ENCODE data around the gene CAPN9.
"Not testable (repeated sequence)": the region's sequence is repeated elsewhere in the genome, so short reads cannot be mapped to it uniquely, and the experiment has no call there.

CAPN9 gene, protein sequence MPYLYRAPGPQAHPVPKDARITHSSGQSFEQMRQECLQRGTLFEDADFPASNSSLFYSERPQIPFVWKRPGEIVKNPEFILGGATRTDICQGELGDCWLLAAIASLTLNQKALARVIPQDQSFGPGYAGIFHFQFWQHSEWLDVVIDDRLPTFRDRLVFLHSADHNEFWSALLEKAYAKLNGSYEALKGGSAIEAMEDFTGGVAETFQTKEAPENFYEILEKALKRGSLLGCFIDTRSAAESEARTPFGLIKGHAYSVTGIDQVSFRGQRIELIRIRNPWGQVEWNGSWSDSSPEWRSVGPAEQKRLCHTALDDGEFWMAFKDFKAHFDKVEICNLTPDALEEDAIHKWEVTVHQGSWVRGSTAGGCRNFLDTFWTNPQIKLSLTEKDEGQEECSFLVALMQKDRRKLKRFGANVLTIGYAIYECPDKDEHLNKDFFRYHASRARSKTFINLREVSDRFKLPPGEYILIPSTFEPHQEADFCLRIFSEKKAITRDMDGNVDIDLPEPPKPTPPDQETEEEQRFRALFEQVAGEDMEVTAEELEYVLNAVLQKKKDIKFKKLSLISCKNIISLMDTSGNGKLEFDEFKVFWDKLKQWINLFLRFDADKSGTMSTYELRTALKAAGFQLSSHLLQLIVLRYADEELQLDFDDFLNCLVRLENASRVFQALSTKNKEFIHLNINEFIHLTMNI

GRCh38 chr1:230747127-230747730 is at the start of gene CAPN9:
CAPN9 (plus strand) TSS chr1:230747388; CDS start chr1:230747497, 109 bp downstream.
- no peak for DNase-seq (ENCODE audit: insufficient read length, low spot score)
- FAIRE-seq, result no peak

DNA sequence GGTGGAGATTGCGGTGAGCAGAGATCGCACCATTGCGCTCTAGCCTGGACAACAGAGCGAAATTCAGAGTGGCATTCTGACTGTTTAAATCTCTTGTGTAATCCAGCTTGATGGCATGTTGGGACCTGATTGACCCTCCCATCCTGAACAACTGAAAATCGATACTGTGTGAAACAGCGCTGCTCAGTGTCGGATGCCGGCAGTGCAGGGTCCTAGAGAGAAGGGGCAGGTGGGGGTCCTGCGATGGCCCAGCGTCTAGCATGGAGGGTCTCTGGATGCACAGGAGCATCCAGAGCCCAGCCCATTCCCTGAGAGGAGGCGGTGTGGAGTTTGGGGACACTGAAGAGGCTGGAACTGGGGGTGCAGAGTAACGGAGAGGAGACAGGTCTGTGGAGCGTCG is 49.1 kb upstream of the CAPN9 start:
- DNase-seq (ENCODE audit: insufficient read length, low spot score) (no peak), FAIRE-seq (no peak)

DNA sequence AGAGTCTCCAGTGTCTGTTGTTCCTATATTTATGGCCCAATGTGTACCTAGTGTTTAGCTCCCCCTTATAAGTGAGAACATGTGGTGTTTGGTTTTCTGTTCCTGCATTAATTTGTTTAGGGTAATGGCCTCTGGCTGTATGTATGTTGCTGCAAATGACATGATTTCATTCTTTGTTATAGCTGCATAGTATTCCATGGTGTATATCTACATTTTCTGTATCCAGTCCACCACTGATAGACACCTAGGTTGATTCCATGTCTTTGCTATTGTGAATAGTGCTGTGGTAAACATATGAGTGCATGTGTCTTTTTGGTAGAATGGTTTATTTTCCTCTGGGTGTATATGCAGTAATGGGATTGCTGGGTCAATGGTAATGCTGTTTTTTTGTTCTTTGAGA is 48.2 kb upstream of the CAPN9 start:
- FAIRE-seq; DNase-seq (ENCODE audit: insufficient read length, low spot score): not testable (repeated sequence)

GRCh38 chr1:230699716-230700115 is 47.5 kb upstream of the CAPN9 start:
- DNase-seq (ENCODE audit: insufficient read length, low spot score) (no peak), FAIRE-seq (no peak)

- DNase-seq (ENCODE audit: insufficient read length, low spot score) (no peak), FAIRE-seq (no peak)
These were observed 47.1 kb upstream of the CAPN9 start for GRCh38 chr1:230700132-230700531.

- DNase-seq (ENCODE audit: insufficient read length, low spot score), result no peak
- no peak for FAIRE-seq
These were observed 45.8 kb upstream of the CAPN9 start for GRCh38 chr1:230701434-230701833.

DNA sequence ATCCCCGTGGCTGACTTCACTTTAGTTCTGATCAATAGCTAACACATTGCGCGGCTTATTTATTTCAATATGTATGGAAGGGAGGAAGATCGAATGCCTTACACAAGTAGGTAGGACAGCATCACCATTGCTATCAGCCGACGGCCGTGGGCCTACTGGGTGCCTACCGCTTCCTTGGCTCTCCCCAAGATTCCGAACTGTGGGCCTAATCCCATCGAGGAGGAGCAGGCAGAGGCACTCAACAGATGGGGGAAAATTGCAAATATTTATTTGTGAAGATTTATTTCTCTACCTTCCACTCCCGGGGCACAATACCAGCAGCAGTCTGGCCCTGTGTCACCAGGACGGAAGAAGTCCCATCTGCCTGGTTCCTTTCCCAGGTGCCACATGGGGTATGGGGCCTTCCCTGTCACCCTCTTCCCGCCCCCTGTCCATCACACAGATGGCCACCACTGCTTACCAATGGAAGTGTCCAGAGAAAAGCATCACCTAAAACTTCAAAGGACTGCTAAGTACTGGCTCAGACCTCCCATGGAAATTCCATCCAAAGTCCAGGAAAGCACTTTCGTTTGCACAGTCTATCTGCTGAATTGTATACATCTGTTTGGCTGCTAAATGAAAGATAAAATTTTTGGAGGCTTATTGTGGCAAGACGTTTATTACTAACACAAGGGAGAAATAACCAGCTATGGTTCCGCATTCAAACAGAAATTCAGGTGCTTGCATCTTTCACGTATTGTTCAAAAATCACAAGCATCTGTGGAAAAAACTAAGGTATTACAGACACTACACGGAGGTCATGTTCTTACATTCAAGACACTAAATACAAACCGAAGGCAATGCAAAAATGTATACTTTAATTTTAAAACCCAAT is 45.1 kb upstream of the CAPN9 start:
- no peak for DNase-seq (ENCODE audit: insufficient read length, low spot score)
- no peak for FAIRE-seq

GRCh38 chr1:230702934-230703678 is 44.1 kb upstream of the CAPN9 start:
- no peak for FAIRE-seq
- no peak for DNase-seq (ENCODE audit: insufficient read length, low spot score)

DNA sequence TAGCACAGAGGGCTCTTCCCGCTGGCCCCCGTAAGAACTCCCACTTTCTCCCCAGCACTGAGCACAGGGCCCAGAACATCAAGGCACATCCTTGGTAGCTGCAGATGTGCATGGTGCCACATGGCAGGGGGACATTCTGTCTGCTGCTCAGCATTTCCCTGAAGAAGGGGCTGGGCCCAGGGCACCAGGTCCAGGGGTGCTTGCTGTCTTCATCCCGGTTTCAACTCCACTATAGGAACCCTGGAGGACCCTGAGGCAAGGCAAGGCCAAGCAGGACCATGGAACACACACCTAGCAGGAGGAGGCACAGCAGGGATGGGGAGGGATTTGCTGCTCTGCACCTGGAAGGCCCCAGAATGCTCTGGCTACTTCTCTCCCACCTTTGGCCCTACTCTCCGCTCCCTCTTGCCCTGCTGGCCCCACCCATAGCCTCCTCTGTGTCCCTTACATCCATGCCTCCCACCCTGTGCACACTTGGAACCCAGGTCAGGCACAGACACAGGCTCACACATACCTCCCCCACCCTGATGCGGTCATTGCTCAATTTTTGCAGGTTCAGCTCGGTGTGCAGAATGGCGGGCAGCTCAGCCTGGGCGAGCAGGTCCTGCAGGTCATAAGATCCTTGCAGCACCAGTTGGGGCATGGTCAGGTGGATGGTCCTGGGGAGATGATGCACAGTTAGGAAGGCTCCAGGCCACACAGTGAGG is 43.4 kb upstream of the CAPN9 start:
- no peak for DNase-seq (ENCODE audit: insufficient read length, low spot score)
- FAIRE-seq, result no peak

- no peak for FAIRE-seq
- DNase-seq (ENCODE audit: insufficient read length, low spot score), result no peak
These were observed 42.4 kb upstream of the CAPN9 start for GRCh38 chr1:230704830-230705229.

DNA sequence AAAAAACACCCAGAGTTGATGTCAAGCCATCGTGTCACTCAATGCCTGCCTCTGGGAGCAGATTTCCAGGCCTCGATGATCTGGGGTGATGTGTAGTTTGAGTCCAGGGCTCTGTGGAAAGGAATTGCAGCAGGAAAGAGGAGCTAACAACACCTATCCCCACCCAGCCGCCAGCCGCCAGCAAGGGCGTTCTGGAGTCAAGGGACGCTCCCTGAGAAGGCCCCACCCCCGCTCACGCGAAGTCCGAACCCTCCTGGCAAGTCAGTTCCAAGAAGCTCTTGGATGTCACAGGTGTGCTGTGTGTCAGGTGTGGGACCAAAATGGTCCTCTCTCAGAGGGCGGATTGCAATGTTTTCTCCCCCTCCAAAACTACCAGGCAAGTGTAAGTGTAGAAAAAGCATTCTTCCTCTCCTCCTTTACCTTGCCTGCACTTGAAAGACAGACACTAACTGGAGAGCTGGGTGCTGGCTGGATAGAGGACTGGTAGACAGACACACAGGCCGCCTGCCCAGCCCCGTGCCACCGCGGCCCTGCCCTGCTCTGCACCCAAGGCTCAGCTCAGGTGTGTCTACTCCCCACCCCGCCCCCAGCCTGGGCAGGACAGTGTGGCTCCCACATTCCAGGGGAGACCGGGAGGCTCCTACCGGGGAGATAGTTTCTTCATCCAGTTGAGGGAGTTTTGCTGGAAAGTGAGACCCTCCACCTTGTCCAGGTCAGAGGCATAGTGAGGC is 41.7 kb upstream of the CAPN9 start:
- DNase-seq (ENCODE audit: insufficient read length, low spot score), result no peak
- no peak for FAIRE-seq

- FAIRE-seq (no peak), DNase-seq (ENCODE audit: insufficient read length, low spot score) (no peak)
These were observed 41.0 kb upstream of the CAPN9 start for GRCh38 chr1:230706020-230706699.

DNA sequence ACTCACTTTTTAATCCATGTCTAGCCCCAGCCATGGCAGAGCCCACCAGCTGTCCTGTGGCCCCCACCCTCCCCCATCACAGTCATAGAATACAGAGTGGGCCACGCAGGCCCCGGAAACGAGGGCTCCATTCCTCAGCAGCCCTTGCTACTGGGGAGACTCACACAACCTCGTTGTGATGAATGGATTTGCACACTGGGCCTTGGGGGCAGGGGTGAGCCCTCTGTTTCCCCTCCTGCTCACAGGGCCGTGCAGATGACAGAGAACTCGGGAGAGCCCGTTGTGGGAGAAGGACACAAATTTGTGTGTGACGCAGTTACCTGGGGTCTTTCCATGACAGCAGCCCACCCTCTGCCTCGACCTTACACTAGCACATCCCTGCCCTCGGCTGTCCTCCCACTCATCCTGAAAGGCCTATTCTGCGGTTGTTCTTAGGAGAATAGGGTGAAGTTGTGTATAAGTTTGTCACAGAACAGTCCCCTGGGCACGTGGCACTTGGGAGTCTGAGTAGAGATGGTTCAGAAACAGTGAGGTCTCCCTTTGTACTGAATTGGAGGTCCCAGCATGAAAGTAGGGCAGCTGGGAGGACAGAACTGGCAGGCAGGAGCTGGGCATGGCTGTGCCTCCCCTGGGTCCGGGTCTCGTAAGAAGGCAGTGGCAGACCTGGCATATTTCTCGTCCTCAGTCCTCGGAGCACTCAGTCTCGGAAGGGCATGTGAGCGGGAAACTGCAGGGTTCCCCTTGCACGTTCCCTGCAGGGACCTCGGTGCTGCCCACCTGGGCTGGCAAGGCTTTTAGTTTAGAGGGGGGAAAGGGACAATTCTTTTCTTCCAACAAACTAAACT is 40.1 kb upstream of the CAPN9 start:
- no peak for DNase-seq (ENCODE audit: insufficient read length, low spot score)
- FAIRE-seq, result no peak

DNA sequence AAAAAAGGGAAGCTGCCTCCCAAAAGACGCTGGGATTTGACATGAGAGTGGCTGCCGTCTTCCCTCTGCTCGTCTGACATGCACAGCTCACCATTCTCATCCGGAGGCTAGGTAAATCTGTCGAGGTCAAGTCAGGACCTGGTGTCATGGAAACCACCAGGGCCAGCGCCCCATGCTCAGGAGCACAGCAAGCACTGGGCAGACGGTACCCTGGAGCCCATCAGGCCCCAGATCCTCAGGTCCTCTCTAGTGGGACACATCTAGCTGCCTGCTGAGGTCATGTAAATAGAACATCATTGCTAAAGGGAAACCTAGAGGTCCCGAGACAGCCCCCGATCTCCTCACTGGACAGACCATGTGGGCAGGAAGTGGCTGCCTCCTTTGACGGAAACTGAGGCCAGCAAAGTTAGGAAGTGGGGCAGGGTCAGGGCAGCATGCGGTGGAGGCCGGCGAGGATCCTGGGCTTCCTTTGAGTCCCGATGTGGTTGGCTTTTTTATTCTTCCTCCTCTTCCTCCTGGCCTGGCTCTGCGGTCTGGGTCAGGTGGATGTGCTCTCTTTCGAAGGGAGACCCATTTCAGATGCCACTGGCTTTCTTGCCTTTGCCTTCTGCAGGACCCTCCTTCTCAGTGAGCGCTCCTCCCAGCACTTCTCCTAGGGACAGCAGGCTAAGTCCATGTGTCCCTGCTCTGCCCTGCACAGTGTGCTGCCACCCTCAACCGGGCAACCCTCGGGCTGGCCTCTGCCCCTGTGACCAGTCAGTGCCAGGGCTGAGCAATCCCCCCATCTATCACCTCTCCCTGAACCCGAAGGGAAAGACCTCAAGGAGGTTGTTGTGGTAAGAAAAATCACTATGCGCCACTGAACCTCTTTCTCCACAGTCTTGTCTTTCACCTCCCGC is 39.2 kb upstream of the CAPN9 start:
- no peak for DNase-seq (ENCODE audit: insufficient read length, low spot score)
- FAIRE-seq, result no peak

GRCh38 chr1:230708631-230709580 is 38.3 kb upstream of the CAPN9 start:
- no peak for FAIRE-seq

More at GRCh38 chr1:230708631-230709580, 38.3 kb upstream of the CAPN9 start:
- DNase-seq (ENCODE audit: insufficient read length, low spot score), result no peak

Data from HTR-8/SVneo (cell line).